GM19397 (cell line): ENCODE data around the gene MYO9B.
A peak's percentile ranks its signal among the peaks of the same experiment; 100 is the strongest.
"Not testable (repeated sequence)": the region's sequence is repeated elsewhere in the genome, so short reads cannot be mapped to it uniquely, and the experiment has no call there.

Experiments used
- ATAC-seq: cut with Tn5 transposase; IDR thresholded peaks from one replicate; pipeline ENCODE4 v1.9.1; 2021; ENCODE audit warnings: mild to moderate bottlenecking, moderate library complexity; ENCODE audit not compliant: unreplicated experiment

The MYO9B gene

DNA sequence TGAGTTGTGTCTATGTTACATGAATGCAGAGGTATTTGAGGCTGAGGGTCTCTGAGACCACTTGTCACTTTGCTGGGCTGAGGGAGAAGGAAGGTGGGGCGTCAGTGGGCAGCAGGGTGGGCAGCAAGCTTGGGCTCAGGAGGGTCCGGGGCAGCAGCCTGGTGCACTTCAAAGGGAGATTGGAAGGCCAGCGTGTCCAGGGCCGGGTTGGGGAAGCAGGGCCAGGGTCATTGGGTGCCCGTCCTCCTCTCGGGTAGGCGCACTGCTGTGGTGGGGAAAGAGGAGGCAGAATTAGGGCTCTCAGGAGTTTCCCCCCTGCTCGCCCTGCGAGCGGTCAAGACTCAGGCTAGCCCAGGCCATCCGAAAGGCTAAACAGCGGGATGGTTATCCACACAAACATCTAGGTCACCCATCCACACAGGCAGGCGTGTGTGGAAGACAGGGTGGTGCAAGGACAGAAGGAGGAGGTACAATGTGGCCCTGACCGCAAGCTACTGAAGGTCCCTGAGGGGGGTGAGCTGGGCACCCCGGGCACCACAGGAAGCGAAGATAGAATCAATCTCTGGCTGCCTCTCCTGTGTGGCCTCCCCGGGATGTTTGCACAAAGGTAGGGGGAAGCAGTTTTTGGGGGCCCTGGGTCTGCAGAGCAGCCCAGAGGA, 37.7 kb downstream of the MYO9B start:
- ATAC-seq: no peak

DNA sequence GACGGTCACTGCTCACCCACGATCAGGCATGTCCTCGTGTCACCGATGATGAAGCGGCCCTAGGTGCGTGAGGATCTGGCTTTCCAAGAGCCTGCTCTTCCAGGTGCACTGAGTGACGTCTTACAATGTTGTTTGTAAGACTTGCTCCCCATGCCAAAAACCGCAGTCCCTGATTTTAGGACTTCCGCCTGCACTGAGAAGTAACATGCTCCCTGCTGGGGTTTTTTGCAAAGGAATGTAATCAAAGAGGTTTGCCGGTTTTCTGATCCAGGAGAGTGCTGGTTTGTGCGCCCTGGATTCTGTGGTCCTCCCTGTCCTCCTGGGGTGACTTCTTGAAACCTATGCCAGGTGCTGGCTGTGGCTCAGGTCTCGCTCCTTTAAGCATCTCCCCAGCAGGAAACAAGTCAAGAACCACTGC, 38.8 kb downstream of the MYO9B start:
- ATAC-seq: no peak

DNA sequence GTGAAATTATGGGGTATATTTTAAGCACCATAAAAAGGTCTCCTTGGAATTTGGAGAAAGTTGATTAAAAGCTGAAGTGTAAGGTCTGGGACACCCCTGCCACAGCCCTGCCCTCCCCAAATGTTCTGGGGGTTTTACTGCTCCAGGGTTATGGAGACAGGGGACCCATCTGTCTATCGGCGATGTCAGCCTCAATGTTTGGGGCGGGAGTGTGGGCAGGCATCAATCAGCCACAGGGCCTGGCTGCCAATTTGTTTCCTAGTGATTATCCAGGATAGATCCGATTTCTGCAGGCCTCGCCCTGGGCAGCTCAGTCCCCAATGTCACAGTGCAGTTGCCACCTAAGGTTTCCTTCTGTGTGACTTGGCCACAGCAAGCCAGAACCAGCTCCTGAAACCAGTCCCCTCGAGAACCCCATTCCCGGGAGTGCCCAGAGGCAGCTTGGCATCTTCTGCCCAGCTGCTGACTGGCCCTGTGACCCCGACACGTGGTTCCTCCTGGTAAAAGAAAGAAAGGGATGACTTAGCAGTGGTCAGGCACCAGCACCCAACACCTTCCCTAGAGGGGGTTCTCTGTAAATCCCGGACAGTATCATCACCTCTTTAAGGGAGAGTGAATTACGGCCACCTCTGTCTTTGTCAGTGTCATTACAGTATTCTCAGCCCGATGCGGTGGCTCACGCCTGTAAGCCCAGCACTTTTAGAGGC, 41.6 kb downstream of the MYO9B start:
- no peak for ATAC-seq

DNA sequence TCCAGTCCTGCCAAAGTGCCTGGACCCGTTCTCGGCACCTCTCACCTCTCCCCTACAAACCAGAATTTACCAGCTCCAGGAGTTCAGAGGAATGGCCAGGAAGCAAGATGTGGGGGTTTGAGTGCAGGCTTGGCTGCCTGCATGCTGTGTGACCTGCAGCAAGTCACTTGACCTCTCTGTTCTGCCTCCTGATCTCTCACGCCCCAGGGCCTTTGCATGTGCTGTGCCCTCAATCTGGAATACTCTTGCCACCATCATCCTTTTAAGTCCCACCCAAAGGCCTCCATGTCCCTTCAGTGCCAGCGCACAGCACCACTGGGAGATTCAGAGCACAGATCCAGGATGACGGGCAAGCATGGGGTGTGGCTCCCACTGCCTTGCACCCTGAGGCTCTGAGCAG, 43.4 kb downstream of the MYO9B start:
- no peak for ATAC-seq

DNA sequence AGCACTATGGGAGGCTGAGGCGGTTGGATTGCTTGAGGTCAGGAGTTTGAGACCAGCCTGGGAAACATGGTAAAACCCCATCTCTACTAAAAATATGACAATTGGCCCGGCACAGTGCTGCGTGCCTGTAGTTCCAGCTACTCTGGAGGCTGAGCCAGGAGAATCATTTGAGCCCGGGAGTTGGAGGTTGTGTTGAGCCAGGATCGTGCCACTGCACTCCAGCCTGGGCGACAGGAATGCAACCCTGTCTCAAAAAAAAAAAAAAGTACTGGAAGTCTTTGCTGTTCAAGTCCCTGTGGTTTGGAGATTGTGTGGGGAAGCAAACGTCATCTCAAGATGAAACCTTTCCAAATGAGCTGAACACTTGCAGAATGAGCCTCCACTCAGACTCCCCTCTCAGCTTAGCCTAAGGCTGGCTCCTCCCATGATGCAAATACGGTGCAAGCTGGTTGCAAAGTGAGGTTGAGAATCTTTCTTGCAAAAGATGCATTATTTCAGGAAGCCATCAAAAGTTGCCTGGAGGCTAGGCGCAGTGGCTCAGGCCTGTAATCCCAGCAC, 46.2 kb downstream of the MYO9B start:
- ATAC-seq: no peak

DNA sequence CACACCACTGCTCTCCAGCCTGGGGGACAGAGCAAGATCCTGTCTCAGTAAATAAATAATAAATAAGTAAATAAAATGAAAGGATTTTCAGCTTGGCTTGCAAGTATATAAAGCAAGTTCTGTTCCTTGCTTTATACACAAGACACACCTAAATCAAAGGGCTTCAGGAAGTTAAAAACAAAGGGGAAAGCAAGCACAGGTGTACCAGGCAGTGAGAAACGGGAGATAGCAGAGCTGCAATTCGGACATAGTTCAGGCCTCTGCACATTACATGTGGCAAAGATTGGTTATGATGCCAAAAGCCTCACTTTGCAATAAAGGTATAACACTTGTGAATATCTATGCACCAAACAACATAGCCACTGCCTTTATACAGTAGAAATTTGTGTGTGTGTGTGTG, 47.5 kb downstream of the MYO9B start:
- no peak for ATAC-seq

DNA sequence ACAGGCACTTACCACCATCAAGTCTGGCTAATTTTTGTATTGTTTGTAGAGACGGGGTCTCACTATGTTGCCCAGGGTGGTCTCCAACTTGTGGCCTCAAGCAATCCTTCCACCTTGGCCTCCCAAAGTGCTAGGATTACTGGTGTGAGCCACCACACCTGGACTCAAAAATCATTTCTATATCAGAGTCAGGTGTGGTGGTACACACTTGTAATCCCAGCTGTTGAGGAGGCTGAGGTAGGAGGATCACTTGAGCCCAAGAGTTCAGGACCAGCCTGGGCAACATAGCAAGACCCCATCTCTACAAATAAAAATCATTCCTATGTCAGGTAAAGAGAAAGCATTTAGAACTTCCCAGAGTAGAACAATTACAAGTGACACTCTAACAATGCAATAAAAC, 48.4 kb downstream of the MYO9B start:
- ATAC-seq: no peak

DNA sequence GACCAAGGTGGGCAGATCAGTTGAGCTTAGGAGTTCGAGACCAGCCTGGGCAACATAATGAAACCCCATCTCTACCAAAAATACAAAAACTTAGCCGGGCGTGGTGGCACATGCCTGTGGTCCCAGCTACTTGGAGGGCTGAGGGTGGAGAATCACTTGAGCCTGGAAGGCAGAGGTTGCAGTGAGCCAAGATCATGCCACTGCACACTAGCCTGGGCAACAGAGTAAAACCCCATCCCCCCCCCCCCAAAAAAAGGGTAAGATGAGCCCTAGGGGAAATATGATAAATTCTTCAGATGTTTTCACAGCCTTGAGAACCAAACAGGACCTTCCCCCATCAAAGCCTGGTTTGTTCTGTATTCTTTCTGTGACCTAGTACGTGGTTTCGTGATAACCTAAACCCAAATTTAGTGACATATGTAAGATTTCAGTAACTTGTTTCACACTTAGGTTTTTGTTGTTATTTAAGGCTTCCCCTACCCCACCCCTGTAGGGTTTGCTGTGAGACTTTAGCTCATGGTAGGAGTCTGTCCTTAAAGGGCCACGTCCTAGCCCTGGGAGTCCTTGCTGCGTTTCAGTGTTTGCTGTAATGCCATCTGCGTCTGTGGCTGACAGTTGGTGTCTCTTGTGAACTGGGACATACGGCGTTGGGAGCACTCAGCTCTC, 49.6 kb downstream of the MYO9B start:
- peak; percentile 51 for ATAC-seq

DNA sequence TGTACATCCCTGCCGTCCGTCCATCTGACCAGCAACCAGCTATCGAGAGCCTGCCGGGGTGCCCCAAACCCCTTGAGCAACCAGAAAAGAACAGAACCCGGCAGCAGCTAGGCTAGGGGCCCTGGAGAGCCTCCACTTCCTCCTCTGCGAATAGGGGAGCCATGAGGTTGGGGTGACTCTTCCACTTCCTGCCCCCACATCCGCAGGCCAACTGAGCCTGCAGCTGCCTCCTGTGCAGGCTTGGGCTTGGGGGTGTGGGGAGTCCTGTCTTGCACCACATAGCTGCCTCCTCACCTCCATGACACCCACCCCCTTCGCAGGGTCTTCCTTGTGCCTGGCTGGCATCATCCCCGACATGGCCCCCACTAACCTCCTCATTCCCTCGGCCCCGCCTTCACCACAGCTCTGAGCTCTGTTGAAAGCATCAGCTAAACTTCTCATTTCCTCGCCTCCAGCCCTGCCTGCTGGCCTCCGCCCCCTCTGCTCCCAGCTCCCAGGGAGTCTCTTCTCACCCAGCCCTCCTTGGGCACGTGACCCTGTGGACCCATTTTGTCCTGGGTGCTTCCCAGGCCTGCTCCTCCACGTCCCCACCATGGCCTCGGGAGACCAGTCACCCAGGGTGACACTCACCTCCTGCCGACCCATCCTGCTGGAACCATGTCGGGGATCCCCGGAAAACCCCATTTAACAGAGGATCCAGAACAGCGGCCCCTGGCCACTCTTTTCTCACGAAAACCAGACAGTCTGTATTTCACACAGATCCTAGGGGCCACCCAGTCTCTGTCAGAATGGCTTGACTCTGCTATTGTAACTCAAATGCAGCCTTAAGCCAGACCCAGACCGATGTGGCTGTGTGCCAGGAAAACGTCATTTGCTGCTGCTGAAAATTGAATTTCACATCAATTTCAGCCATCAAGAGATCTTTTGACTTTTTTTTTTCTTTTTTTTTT, 50.4 kb downstream of the MYO9B start:
- ATAC-seq: peak; percentile 54

DNA sequence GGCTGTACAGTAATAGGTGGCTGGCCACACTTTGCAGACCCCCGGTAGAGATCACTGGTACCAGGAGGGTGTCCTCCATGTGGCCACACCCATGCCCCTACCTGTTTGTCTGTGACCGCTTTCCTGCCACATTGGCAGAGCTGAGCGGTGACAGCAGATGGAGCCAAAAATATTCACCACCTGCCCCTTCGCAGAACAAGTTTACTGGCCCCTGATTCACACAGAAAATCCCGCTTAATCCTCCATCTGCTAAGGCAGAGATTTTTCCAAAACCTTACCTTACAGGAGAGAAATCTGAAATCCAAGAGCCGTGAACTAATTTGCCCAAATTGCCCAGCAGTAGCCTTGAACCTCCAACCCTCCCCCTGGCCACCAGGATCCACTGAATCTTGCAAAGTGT, 52.1 kb downstream of the MYO9B start:
- ATAC-seq: no peak

DNA sequence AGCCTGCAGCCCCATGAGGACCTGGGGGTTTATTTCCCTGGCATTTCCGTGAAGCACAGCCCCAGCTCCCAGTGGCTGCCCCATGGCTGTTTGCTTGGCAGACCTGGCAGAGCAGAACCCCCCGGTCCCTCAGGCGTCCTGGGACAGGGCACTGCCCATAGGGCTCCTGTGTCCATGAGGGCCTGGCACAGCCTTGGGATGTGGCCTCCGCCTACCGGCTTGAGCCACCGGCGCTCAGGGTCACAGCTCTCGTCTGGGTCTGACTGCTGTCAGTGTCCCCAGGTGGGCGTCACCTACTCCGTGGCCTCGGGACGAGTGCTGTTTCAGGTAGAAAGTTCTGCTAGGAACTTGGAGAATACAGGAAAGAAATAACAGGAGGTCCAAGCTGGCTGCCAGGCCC, 52.8 kb downstream of the MYO9B start:
- no peak for ATAC-seq

DNA sequence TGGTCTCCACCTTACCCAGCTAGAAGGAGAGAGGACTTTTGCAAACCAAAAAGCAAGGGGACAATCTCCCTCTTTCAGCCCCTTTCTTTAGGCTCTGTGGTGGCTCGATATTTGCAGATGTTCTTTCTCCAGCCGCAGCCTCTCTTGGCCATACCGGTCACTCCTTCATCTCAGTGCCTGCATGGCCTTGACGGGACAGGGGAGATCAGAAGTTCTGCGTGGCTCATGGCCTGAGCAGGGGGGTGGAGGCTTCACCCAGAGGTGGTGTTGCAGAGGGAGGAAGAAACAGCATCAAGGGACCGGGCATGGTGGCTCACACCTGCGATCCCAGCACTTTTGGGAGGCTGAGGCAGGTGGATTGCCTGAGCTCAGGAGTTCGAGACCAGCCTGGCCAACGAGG, 53.2 kb downstream of the MYO9B start:
- ATAC-seq: no peak

DNA sequence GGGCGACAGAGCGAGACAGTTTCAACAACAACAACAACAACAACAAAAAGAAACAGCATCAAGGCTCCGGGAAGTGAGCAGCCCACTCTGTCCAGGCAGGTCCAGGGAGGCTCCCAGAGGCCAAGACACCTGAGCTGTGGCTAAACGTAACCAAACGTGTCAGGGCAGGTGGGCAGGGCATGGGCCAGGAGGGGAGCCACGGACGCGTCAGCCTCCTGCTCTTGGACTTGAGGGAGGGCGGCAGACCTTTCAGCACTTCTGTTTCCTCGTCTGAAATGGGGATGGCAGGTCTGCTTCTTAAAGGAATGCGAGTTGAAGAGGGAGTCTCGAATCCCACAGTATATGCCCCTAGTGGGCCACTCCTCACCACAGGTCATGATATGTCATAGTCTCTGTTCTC, 53.8 kb downstream of the MYO9B start:
- ATAC-seq: no peak

DNA sequence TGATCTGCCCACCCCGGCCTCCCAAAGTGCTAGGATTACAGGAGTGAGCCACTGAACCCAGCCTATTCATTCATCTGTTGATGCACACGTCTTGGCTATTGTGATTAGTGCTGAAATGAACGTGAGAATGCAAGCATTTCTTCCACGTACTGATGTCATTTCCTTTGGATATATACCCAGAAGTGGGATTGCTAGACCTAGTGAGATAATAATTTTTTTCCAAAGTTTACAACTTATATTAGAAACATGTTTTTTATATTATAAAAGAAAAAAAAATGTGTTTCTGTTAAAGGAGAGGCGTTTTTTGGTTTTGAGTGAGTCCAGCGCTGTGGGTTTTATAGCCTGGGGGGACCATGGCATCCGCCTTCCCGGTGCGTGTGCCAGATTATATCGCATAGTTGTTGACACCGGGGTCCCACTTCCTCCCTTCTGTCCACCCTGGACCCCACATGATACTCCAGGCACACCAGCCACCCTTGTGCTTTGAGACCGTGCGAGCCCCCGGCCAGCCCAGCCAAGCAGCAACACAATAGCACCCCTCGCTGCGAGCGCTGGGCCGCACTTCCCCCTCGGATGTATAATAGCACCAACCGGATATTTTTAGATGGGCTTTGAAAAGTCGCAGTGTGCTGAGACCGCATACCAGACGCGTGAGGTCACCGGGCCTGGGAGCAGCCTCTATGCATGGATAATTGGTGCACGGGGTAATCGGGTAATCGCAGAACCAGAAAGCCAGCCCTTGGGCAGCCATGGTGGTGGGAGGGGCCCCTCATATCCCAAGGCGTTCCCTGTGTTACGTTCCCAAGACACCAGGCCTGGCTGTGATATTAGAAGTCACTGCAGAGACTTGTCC, 59.6 kb downstream of the MYO9B start:
- peak; percentile 70 for ATAC-seq

DNA sequence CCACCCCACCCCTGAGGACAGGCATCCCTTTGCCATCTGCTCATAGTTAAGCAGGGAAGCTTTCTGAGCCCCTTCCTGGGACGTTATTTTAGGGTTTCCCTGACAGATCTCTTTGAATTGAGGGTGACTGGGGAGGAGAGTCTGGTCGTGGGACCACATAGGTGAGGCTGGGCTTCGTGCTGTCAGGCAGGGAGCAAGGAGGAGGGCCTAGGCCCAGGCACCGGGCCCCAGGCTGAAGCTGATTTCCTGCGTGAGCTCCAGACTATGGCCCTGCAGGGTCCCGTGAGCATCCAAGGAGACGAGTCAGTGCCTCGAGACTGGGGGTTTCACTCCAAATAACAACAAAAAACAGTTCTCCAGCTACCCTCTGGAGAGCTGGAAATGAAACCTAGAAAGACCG, 60.4 kb downstream of the MYO9B start:
- no peak for ATAC-seq

DNA sequence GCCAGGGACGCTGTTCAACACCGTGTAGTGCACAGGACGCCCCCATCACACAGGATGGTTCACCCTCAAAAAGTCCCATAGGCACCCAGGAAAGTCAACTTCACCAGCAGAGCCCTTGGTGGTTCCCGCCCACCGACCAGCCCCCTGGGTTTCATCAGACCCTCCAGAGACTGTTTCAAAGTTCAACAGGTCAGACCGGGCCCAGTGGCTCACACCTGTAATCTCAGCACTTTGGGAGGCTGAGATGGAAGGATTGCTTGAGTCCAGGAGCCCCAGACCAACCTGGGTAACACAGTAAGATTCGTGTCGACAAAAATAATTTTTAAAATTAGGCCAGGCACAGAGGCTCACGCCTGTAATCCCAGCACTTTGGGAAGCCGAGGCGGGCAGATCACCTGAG, 61.0 kb downstream of the MYO9B start:
- no peak for ATAC-seq

DNA sequence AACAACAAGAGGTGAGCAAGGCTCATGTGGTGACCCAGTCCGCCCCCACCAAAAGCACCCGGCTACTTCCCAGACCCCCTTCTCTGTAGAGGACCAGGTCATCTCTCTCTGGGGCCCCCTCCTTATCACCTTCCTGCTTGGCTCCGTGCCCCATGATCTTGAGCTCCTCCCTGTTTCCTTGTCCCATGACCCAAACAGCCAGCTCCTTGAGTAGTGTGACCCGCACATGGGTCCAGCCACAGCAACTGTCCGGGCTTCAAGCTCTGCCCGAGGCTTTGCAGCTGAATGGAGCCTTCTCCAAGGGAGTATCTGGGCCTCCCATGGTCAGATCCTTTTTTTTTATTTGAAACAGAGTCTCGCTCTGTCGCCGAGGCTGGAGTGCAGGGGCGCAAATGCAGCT, 61.8 kb downstream of the MYO9B start:
- ATAC-seq: no peak

DNA sequence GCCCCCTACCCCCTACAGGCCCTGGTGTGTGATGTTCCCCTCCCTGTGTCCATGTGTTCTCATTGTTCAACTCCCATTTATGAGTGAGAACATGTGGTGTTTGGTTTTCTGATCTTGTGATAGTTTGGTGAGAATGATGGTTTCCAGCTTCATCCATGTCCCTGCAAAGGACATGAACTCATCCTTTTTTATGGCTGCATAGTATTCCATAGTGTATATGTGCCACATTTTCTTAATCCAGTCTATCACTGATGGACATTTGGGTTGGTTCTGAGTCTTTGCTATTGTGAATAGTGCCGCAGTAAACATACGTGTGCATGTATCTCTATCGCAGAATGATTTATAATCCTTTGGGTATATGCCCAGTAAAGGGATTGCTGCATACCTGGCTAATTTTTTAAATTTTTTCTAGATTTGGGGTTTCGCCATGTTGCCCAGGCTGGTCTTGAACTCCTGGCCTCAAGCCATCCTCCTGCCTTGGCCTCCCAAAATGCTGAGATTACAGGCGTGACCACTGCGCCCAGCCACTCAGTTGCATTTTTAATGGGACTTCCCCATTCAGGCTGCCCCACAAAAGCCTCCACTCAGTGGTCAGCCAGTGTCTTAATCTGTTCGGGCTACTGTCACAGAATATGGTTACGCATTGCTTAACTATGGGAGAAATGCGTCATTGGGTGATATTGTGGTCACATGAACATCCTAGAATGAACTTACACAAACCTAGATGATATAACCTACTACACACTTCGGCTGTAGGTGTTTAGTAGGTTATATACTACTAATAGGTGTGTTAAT, 62.7 kb downstream of the MYO9B start:
- not testable (repeated sequence) for ATAC-seq

DNA sequence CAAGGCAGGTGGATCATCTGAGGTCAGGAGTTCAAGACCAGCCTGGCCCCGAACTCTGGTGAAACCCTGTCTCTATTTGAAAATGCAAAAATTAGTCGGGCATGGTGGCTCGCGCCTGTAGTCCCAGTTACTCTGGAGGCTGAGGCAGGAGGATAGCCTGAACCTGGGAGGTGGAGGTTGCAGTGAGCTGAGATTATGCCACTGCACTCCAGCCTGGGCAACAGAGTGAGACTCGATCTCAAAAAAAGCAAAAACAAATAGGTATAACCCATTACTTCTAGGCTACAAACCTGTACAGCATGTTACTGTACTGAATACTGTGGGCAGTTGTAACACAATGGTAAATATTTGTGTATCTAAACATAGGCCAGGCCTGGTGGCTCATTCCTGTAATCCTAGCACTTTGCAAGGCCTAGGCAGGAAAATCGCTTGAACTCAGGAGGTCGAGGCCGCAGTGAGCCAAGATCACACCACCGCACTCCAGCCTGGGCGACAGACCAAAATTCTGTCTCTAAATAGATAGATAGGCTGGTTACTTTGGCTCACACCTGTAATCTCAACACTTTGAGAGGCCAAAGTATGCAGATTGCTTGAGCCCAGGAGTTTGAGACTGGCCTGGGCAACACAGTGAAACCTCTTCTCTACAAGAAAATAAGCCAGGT, 63.5 kb downstream of the MYO9B start:
- no peak for ATAC-seq
